Glutamatergic neuron (in vitro differentiated cells): ENCODE data around the gene ABCA2. TPM values are rescaled to one million over a fixed set of nuclear protein-coding genes. Genes with fewer than 3 reads are reported as not detected.

Source experiments
- DNase-seq: peaks from one replicate; pipeline ENCODE4 v3.0.0; 2022
- H3K27ac Mint-ChIP-seq: one replicate; pipeline ENCODE4 v1.8.0; 2020; ENCODE audit warnings: mild to moderate bottlenecking, mixed read lengths, inconsistent platforms; ENCODE audit not compliant: unreplicated experiment
- H3K27me3 Mint-ChIP-seq: one replicate; pipeline ENCODE4 v1.8.0; 2020; ENCODE audit warnings: mild to moderate bottlenecking, moderate library complexity, mixed read lengths, inconsistent platforms; ENCODE audit not compliant: unreplicated experiment
- H3K36me3 Mint-ChIP-seq: one replicate; pipeline ENCODE4 v1.8.0; 2020; ENCODE audit warnings: mild to moderate bottlenecking, mixed read lengths, inconsistent platforms; ENCODE audit not compliant: unreplicated experiment
- H3K4me1 Mint-ChIP-seq: one replicate; pipeline ENCODE4 v1.8.0; 2020; ENCODE audit warnings: mild to moderate bottlenecking, low read depth, mixed read lengths, inconsistent platforms; ENCODE audit not compliant: unreplicated experiment
- H3K4me3 Mint-ChIP-seq: one replicate; pipeline ENCODE4 v1.8.0; 2020; ENCODE audit warnings: mild to moderate bottlenecking, mixed read lengths, inconsistent platforms; ENCODE audit not compliant: unreplicated experiment
- H3K9me3 Mint-ChIP-seq: one replicate; pipeline ENCODE4 v1.8.0; 2020; ENCODE audit warnings: mild to moderate bottlenecking, moderate library complexity, mixed read lengths, inconsistent platforms; ENCODE audit not compliant: unreplicated experiment
- total RNA-seq: library from RNA; stranded (reverse); fragmentation: NEBNext Ultra II Directional; extraction: Animal tissue kit (Norgen Biotek cat#: 25700); gene quantifications from one replicate; pipeline ENCODE4 v1.2.1, GENCODE V29; 2021; ENCODE audit not compliant: unreplicated experiment
- TF ChIP-seq, protein P1 (sequence below): fragments of 200-600 bp; sonication (generic); IDR thresholded peaks from one replicate; pipeline ENCODE4 v1.5.0; 2021; ENCODE audit not compliant: partially characterized antibody, unreplicated experiment

ABCA2 gene
- total RNA-seq, 1 donor from 2014 or later = 70.7 TPM

DNA sequence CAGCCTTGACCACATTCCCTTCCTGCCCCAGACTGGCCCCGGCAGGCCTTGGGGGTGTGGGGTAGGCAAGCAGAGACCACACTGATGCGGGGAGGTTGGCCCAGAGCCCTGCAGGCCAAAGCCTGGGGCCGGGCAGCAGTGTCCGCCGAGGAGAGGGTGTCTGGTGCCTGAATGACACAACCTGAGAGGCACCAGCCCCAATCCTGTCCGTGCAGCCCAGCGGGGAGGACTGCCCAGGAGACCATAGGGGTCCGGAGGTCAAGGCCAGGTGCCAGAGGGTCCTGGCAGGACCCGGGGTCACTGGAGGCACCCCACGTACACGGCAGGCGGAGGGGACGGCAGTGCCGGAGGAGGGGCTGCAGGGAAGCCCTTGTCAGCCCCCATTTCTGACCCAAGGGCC lies 56.3 kb downstream of the ABCA2 start:
- Mint-ChIP-seq H3K9me3 (peaks cover 2% of the 10 kb centered on the region), H3K36me3 (no peaks in the 10 kb centered on the region), H3K27ac (no peak overlapping the region), H3K27me3 (no peaks in the 10 kb centered on the region), H3K4me3 (no peak overlapping the region), H3K4me1 (no peaks in the 10 kb centered on the region)
- TF ChIP-seq, protein P1, sequence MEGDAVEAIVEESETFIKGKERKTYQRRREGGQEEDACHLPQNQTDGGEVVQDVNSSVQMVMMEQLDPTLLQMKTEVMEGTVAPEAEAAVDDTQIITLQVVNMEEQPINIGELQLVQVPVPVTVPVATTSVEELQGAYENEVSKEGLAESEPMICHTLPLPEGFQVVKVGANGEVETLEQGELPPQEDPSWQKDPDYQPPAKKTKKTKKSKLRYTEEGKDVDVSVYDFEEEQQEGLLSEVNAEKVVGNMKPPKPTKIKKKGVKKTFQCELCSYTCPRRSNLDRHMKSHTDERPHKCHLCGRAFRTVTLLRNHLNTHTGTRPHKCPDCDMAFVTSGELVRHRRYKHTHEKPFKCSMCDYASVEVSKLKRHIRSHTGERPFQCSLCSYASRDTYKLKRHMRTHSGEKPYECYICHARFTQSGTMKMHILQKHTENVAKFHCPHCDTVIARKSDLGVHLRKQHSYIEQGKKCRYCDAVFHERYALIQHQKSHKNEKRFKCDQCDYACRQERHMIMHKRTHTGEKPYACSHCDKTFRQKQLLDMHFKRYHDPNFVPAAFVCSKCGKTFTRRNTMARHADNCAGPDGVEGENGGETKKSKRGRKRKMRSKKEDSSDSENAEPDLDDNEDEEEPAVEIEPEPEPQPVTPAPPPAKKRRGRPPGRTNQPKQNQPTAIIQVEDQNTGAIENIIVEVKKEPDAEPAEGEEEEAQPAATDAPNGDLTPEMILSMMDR = no peak
- no peak for DNase-seq

DNA sequence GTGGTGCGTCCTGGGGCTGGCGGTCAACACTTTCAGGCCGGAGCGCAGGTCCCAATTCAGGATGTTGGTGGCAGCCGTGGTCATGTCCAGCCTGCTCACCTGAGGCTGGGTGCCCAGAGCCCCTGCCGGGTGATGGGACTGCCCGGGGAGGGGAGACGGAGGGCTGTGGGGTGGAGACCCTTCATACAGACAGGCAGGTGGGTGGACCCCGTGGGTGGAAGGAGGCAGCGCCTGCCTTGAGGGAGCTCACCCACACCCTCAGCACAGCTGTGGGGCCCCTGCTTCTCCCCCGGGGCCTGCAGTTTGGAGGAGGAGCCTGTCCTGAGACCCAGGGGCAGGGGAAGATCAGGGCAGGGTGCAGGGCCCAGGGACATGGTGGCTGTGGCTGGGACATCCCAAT lies 57.7 kb downstream of the ABCA2 start:
- Mint-ChIP-seq H3K27me3 (no peaks in the 10 kb centered on the region), H3K36me3 (no peaks in the 10 kb centered on the region), H3K4me3 (no peak overlapping the region), H3K27ac (no peak overlapping the region), H3K4me1 (no peaks in the 10 kb centered on the region), H3K9me3 (peaks cover 2% of the 10 kb centered on the region)
- no peak for DNase-seq
- TF ChIP-seq, protein P1 = no peak

DNA sequence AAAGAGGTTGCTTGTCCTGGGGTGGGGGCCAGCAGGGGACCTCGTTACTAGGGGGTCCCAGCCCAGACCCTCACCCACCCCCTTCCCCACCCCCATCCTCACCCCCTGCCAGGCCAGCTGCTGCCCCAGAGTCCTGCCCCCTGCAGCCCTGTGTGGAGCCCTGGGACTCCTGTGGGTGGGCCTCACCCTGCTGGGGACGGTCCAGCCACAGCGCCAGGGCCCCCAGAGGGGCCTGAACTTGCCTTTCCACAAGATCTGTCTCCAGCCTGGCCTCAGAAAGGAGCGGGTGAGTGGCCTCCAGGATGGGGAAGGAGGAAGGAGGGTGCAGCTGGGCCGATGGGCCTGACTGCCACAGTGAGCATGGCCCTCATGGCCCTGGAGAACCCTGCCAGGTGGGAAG lies 58.3 kb downstream of the ABCA2 start:
- TF ChIP-seq, protein P1 = no peak
- H3K9me3 Mint-ChIP-seq = no peaks in the 10 kb centered on the region
- no peaks in the 10 kb centered on the region for H3K27me3 Mint-ChIP-seq
- no peaks in the 10 kb centered on the region for H3K36me3 Mint-ChIP-seq
- no peaks in the 10 kb centered on the region for H3K4me1 Mint-ChIP-seq
- no peak for DNase-seq
- H3K27ac Mint-ChIP-seq = no peak overlapping the region
- no peak overlapping the region for H3K4me3 Mint-ChIP-seq

DNA sequence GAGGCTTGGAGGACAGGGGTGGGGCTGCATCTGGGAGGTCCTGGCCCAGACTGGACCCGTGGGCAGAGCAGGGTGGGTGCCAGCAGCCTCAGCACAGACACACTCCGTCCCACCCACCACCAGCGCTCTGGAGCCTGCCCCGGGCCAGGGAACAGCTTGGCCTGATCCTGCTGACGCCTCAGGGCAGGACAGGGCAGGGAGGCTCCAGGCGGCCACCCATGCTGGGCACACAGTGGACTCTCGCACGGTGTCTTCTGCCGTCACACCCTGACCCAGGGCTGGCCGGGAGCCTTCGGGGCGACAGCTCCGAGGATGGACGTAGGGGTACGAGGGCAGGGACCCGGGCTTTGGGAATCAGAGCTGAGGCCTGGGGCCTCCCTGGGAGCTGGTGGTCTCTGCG lies 58.9 kb downstream of the ABCA2 start:
- Mint-ChIP-seq H3K9me3 (no peaks in the 10 kb centered on the region), H3K4me1 (peaks cover 2% of the 10 kb centered on the region), H3K27me3 (no peaks in the 10 kb centered on the region), H3K4me3 (no peak overlapping the region), H3K27ac (no peak overlapping the region), H3K36me3 (no peaks in the 10 kb centered on the region)
- TF ChIP-seq, protein P1 = no peak
- DNase-seq = no peak

DNA sequence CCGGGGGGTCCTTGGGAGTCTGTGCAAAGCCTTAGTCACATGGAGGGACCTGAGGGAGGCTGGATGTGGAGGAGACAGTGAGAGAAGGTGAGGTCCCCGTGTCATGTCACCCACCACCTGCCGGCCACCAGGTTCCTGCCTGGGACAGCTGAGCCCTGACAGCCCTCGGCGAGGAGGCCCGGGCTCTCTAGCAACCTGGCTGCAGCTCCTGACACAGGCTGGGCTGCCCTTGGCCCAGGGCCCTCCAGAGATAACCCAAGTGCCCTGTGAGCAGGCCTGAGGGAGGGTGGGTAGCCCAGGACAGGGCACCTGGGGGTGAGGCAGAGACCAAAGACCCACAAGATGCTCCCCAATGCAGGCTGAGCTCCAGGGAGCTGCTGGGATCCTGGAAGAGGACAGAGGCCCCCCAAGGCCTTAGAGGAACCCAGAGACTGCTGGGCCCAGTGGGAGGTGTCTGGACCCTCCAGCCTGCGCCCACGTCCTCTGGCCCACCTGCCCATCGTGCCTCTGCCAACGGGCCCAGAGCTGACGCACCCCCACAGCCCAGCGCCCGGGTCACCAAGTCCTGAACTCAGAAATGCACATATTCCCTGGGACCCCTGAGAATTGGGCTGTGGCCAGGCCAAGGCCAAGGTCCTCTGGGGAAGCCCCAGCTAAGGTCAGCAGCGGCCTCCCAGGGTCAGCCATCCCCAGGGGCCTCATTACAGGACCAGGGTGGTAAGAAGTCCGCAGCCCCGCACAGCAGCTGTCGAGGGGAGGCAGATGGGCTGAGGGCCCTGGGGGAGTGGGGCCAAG lies 59.5 kb downstream of the ABCA2 start:
- Mint-ChIP-seq H3K9me3 (no peaks in the 10 kb centered on the region), H3K27ac (no peak overlapping the region), H3K4me1 (peaks cover 2% of the 10 kb centered on the region), H3K36me3 (no peaks in the 10 kb centered on the region), H3K27me3 (no peaks in the 10 kb centered on the region), H3K4me3 (no peak overlapping the region)
- TF ChIP-seq, protein P1 = no peak
- DNase-seq = no peak
